Smooth muscle cell (in vitro differentiated cells): ENCODE results near the gene SPOCK2. TPM values are rescaled to one million over a fixed set of nuclear protein-coding genes. Genes with fewer than 3 reads are reported as not detected.

Experiments
- DNase-seq: peaks from one replicate; lab custom pipeline; 2025; ENCODE audit not compliant: unreplicated experiment; lab: John Stamatoyannopoulos, UW
- H2AFZ ChIP-seq: fragments of 200-600 bp; sonication (generic); 2 replicates; pipeline ENCODE4 v1.6.0; 2016; ENCODE audit warnings: antibody characterized with exemption, low read depth, mild to moderate bottlenecking
- H3F3A ChIP-seq: fragments of 200-600 bp; sonication (generic); 2 replicates; pipeline ENCODE4 v1.6.0; 2017; ENCODE audit warnings: antibody characterized with exemption, low read depth
- H3K27ac ChIP-seq: fragments of 200-600 bp; sonication (generic); 2 replicates; pipeline ENCODE4 v1.5.1; 2016; ENCODE audit warnings: low read depth, mild to moderate bottlenecking
- H3K27me3 ChIP-seq: fragments of 200-600 bp; sonication (generic); 2 replicates; pipeline ENCODE4 v1.6.1; 2016; ENCODE audit warnings: low read depth, mild to moderate bottlenecking
- H3K36me3 ChIP-seq: fragments of 200-600 bp; sonication (generic); 2 replicates; pipeline ENCODE4 v1.5.1; 2016; ENCODE audit warnings: low read depth
- H3K4me1 ChIP-seq: fragments of 200-600 bp; sonication (generic); 2 replicates; pipeline ENCODE4 v1.5.1; 2016; ENCODE audit warnings: low read depth
- H3K4me2 ChIP-seq: fragments of 200-600 bp; sonication (generic); 2 replicates; pipeline ENCODE4 v1.6.0; 2016; ENCODE audit warnings: mild to moderate bottlenecking
- H3K4me3 ChIP-seq: fragments of 200-600 bp; sonication (generic); 2 replicates; pipeline ENCODE4 v1.5.1; 2016; ENCODE audit warnings: mild to moderate bottlenecking
- H3K79me2 ChIP-seq: fragments of 200-600 bp; sonication (generic); 2 replicates; pipeline ENCODE4 v1.6.0; 2016; ENCODE audit warnings: low read depth, mild to moderate bottlenecking
- H3K9ac ChIP-seq: fragments of 200-600 bp; sonication (generic); 2 replicates; pipeline ENCODE4 v1.6.0; 2016; ENCODE audit warnings: low read depth
- H3K9me3 ChIP-seq: fragments of 200-600 bp; sonication (generic); replicated peaks from 2 replicates; pipeline ENCODE4 v1.5.1; 2016; ENCODE audit warnings: low read depth
- H4K20me1 ChIP-seq: fragments of 200-600 bp; sonication (generic); 2 replicates; pipeline ENCODE4 v1.6.0; 2016; ENCODE audit warnings: low read depth
- WGBS: methylation state at CpG from one replicate; pipeline ENCODE4 v1.1.7; 2016; ENCODE audit warnings: low lambda C conversion rate; 5-methylcytosine and 5-hydroxymethylcytosine counted together
- polyA plus RNA-seq: library from polyadenylated mRNA; unstranded; fragments of >200 nt; fragmentation: Nextera tagmentation; extraction: Ambion mirVana; gene quantifications from 2 replicates; pipeline ENCODE4 v1.2.1, GENCODE V29; 2016
- total RNA-seq: library from RNA; depleted of rRNA; stranded (reverse); fragments of >200 nt; gene quantifications from 2 replicates; pipeline ENCODE4 v1.2.3, GENCODE V29; 2014
- TF ChIP-seq, protein P1 (sequence below): fragments of 200-600 bp; sonication (generic); IDR thresholded peaks from 2 replicates; pipeline ENCODE4 v1.5.1; 2017; ENCODE audit warnings: borderline replicate concordance, mild to moderate bottlenecking, antibody characterized with exemption; ENCODE audit not compliant: insufficient read depth, poor library complexity, severe bottlenecking

Gene SPOCK2
- total and polyA plus RNA-seq, 2 experiments from 2014 or later = 1.1 TPM; not detected in 1

GRCh38 chr10:72116372-72116771 lies 28.0 kb upstream of the SPOCK2 start:
- Histone ChIP-seq H3K4me1 (no peaks in the 10 kb centered on the region), H3K9me3 (no peaks in the 10 kb centered on the region), H3K27me3 (no peaks in the 10 kb centered on the region), H3K9ac (no peak overlapping the region), H3K4me3 (no peak overlapping the region), H2AFZ (no peak overlapping the region), H3K4me2 (no peak overlapping the region), H3K36me3 (peaks cover 10% of the 10 kb centered on the region), H3F3A (no peaks in the 10 kb centered on the region), H3K79me2 (no peaks in the 10 kb centered on the region), H3K27ac (no peak overlapping the region), H4K20me1 (no peaks in the 10 kb centered on the region)
- WGBS = 93% methylated on average over 2 of the region's 2 CpGs
- no peak for DNase-seq
- TF ChIP-seq, protein P1, sequence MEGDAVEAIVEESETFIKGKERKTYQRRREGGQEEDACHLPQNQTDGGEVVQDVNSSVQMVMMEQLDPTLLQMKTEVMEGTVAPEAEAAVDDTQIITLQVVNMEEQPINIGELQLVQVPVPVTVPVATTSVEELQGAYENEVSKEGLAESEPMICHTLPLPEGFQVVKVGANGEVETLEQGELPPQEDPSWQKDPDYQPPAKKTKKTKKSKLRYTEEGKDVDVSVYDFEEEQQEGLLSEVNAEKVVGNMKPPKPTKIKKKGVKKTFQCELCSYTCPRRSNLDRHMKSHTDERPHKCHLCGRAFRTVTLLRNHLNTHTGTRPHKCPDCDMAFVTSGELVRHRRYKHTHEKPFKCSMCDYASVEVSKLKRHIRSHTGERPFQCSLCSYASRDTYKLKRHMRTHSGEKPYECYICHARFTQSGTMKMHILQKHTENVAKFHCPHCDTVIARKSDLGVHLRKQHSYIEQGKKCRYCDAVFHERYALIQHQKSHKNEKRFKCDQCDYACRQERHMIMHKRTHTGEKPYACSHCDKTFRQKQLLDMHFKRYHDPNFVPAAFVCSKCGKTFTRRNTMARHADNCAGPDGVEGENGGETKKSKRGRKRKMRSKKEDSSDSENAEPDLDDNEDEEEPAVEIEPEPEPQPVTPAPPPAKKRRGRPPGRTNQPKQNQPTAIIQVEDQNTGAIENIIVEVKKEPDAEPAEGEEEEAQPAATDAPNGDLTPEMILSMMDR = no peak

- H3K4me1 ChIP-seq = no peaks in the 10 kb centered on the region
- no peak for DNase-seq
- H3F3A ChIP-seq = no peaks in the 10 kb centered on the region
- H3K4me3 ChIP-seq = no peak overlapping the region
- peaks cover 10% of the 10 kb centered on the region for H3K36me3 ChIP-seq
- H3K27me3 ChIP-seq = no peaks in the 10 kb centered on the region
- 94% methylated on average over 2 of the region's 2 CpGs for WGBS
- H3K27ac ChIP-seq = no peak overlapping the region
- H3K79me2 ChIP-seq = no peaks in the 10 kb centered on the region
- TF ChIP-seq, protein P1 = no peak
- H3K9ac ChIP-seq = no peak overlapping the region
- H3K9me3 ChIP-seq = no peaks in the 10 kb centered on the region
- H3K4me2 ChIP-seq = no peak overlapping the region
- H4K20me1 ChIP-seq = no peaks in the 10 kb centered on the region
- H2AFZ ChIP-seq = no peak overlapping the region
Observed at GRCh38 chr10:72114706-72115450, 26.5 kb upstream of the SPOCK2 start.

DNA sequence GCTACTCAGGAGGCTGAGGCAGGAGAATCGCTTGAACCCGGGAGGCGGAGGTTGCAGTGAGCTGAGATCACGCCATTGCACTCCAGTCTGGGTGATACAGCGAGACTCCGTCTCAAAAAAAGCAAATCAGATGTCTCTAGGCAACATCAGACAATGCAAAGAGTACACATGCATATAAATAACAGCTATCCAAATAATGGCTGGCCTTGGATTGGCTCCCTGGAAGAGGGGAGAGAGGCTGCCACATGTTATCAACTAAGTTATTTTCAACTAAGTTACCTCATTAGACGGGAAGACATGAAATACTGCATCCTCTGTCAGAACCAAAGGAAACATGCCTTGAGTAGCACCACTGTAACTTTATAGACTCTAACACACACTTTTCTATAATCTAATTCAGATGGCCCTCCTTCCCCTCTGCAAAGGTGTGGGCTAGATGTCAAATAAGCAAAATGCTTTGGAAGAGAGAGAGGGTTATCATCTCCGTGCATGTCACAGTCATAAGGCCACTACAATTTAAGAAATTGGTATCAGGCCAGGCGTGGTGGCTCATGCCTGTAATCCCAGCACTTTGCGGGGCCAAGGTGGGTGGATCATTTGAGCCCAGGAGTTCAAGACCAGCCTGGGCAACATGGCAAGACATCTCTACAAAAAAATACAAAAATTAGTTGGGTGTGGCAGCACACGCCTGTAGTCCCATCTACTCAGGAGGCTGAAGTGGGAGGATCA lies 22.5 kb upstream of the SPOCK2 start:
- DNase-seq = no peak
- Histone ChIP-seq H3K9ac (no peak overlapping the region), H3K4me1 (no peaks in the 10 kb centered on the region), H3F3A (no peaks in the 10 kb centered on the region), H3K4me3 (no peak overlapping the region), H3K79me2 (no peaks in the 10 kb centered on the region), H3K27ac (no peak overlapping the region), H3K27me3 (no peaks in the 10 kb centered on the region), H2AFZ (no peak overlapping the region), H3K4me2 (no peak overlapping the region), H3K9me3 (no peaks in the 10 kb centered on the region), H4K20me1 (no peaks in the 10 kb centered on the region), H3K36me3 (peaks cover 2% of the 10 kb centered on the region)
- WGBS = 96% methylated on average over 11 of the region's 11 CpGs
- TF ChIP-seq, protein P1 = no peak
